Stomach (tissue), 9 donors: ENCODE measurements around the gene ZNF628. TPM values are rescaled to one million over a fixed set of nuclear protein-coding genes. Genes with fewer than 3 reads are reported as not detected.

Experiments
- DNase-seq, 2 donors: peaks; one replicate each; pipeline versions ENCODE4 v3.0.0 to v3.0.0-alpha.2; 2013 to 2019
- H3K27ac ChIP-seq, 5 donors: fragments of 200-600 bp in 4 of 5; sonication (generic) in 4 of 5; one replicate each; pipeline ENCODE4 v1.5.1; 2013 to 2019; ENCODE audit warnings: mild to moderate bottlenecking in 1 of 5, moderate library complexity in 1 of 5
- H3K27me3 ChIP-seq, 3 donors: fragments of 200-600 bp; sonication (generic); one replicate each; pipeline ENCODE4 v1.5.1; 2017 to 2019; ENCODE audit warnings: mixed run types in 1 of 3
- H3K36me3 ChIP-seq, 4 donors: fragments of 200-600 bp; sonication (generic); 1 replicate in 3 of 4; 2 replicates in 1 of 4; pipeline ENCODE4 v1.5.1; 2016 to 2019
- H3K4me1 ChIP-seq, 4 donors: fragments of 200-600 bp; sonication (generic); one replicate each; pipeline ENCODE4 v1.5.1; 2016 to 2019
- H3K4me3 ChIP-seq, 4 donors: fragments of 200-600 bp; sonication (generic) in 3 of 4; one replicate each; pipeline ENCODE4 v1.5.1; 2016 to 2019; ENCODE audit warnings: mild to moderate bottlenecking in 1 of 4
- H3K9me3 ChIP-seq, 4 donors: fragments of 200-600 bp; sonication (generic); one replicate each; pipeline ENCODE4 v1.5.1; 2016 to 2019
- EP300 ChIP-seq: sonication (generic); formaldehyde crosslinking; IDR thresholded peaks from one replicate; pipeline ENCODE4 v1.6.1; 2017; ENCODE audit warnings: antibody characterized with exemption
- POLR2A ChIP-seq, 4 donors: fragments of 450-650 bp; IDR thresholded peaks; one replicate each; pipeline ENCODE4 v1.6.1; 2016; ENCODE audit warnings: antibody characterized with exemption in 4 of 4, control low read depth in 2 of 4, mild to moderate bottlenecking in 1 of 4, moderate library complexity in 1 of 4
- POLR2AphosphoS5 ChIP-seq, 3 donors: sonication (generic); formaldehyde crosslinking; IDR thresholded peaks; one replicate each; pipeline ENCODE4 v1.6.1; 2016; ENCODE audit warnings: antibody characterized with exemption in 3 of 3
- WGBS, 5 donors: extraction: QIAGEN DNeasy Blood & Tissue Kit in 3 of 5; methylation state at CpG; one replicate each; pipeline versions ENCODE4 v1.1.5 to v1.1.7; 2013 to 2018; 5-methylcytosine and 5-hydroxymethylcytosine counted together
- intact Hi-C: fragments of 100-400 bp; cut with DNase I; formaldehyde crosslinking; loops from one replicate; pipeline ENCODE4 v1.15.1; 2023; ENCODE audit warnings: low total_unique reads
- polyA plus RNA-seq, 3 donors: library from polyadenylated mRNA; stranded (reverse); fragments of 200-250 nt; gene quantifications; one replicate each; pipeline ENCODE4 v1.2.3, GENCODE V29; 2013
- total RNA-seq, 5 donors: library from RNA; depleted of rRNA; stranded (reverse); fragments of >200 nt; gene quantifications; one replicate each; pipeline versions ENCODE4 v1.1.0 to v1.2.3, GENCODE V29; 2014 to 2016
- TF ChIP-seq, protein P1 (sequence below), 7 experiments: fragments of 450-650 bp in 4 of 7; fragments of 200-600 bp in 3 of 7; sonication (generic) in 3 of 7; IDR thresholded peaks; one replicate each; pipeline ENCODE4 v1.5.1; 2016 to 2019; ENCODE audit warnings: antibody characterized with exemption in 7 of 7, control low read depth in 2 of 7, mild to moderate bottlenecking in 1 of 7
- donor health status: healthy with polysubstance abuse.
- donor health status: Bipolar disorder and iron deficiency.
- donor health status: healthy.

Gene ZNF628
- total and polyA plus RNA-seq, 8 donors = 0.58 to 16.1 (median 5.0) TPM

- WGBS, 5 donors = 69 to 77% (median 74%) methylated on average over 15 to 16 of the region's 16 CpGs
- peak in 1 of 2 donors; percentile 20 for DNase-seq
- peaks cover 14 to 23% (median 20%) of the 10 kb centered on the region in 4 donors for H3K4me1 ChIP-seq
- no peaks in the 10 kb centered on the region for H3K36me3 ChIP-seq
- H3K27ac ChIP-seq = peak overlapping the region in 1 of 5 donors; percentile 14
- H3K4me3 ChIP-seq = no peak overlapping the region
- intact Hi-C loops = no loop called here
- no peaks in the 10 kb centered on the region for H3K27me3 ChIP-seq
- TF ChIP-seq POLR2AphosphoS5 (IDR thresholded peaks at IDR 0.05) (no peak), POLR2A (IDR thresholded peaks at IDR 0.05) (no peak), EP300 (no peak)
- TF ChIP-seq, protein P1, sequence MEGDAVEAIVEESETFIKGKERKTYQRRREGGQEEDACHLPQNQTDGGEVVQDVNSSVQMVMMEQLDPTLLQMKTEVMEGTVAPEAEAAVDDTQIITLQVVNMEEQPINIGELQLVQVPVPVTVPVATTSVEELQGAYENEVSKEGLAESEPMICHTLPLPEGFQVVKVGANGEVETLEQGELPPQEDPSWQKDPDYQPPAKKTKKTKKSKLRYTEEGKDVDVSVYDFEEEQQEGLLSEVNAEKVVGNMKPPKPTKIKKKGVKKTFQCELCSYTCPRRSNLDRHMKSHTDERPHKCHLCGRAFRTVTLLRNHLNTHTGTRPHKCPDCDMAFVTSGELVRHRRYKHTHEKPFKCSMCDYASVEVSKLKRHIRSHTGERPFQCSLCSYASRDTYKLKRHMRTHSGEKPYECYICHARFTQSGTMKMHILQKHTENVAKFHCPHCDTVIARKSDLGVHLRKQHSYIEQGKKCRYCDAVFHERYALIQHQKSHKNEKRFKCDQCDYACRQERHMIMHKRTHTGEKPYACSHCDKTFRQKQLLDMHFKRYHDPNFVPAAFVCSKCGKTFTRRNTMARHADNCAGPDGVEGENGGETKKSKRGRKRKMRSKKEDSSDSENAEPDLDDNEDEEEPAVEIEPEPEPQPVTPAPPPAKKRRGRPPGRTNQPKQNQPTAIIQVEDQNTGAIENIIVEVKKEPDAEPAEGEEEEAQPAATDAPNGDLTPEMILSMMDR (IDR thresholded peaks at IDR 0.05) = no peak
- H3K9me3 ChIP-seq = no peaks in the 10 kb centered on the region
Measured at GRCh38 chr19:55473225-55474012, 3.0 kb upstream of the ZNF628 start.

- Histone ChIP-seq H3K9me3 (no peaks in the 10 kb centered on the region), H3K27me3 (no peaks in the 10 kb centered on the region), H3K4me1 (peaks cover 14 to 30% (median 25%) of the 10 kb centered on the region in 4 donors), H3K4me3 (no peak overlapping the region), H3K36me3 (no peaks in the 10 kb centered on the region), H3K27ac (no peak overlapping the region)
- no peak for TF ChIP-seq POLR2AphosphoS5 (IDR thresholded peaks at IDR 0.05)
- TF ChIP-seq, protein P1 (IDR thresholded peaks at IDR 0.05) = no peak
- no peak for TF ChIP-seq EP300
- TF ChIP-seq POLR2A (IDR thresholded peaks at IDR 0.05) = no peak
- intact Hi-C loops = no loop called here
- 84 to 90% (median 86%) methylated on average over 14 to 19 of the region's 19 CpGs for WGBS, 5 donors
- peak in 1 of 2 donors; percentile 46 for DNase-seq
Measured at GRCh38 chr19:55474269-55475265, 1.9 kb upstream of the ZNF628 start.

GRCh38 chr19:55477905-55478304 is 1.5 kb downstream of the ZNF628 start:
- no peak overlapping the region for H3K27ac ChIP-seq
- peak overlapping the region in 2 of 4 donors; percentile 51 to 60 for H3K4me3 ChIP-seq
- intact Hi-C loops = no loop called here
- H3K4me1 ChIP-seq = peaks cover 14 to 30% (median 25%) of the 10 kb centered on the region in 4 donors
- peaks cover 6 to 27% (median 23%) of the 10 kb centered on the region in 4 donors for H3K36me3 ChIP-seq
- 82 to 87% (median 85%) methylated on average over 13 of the region's 13 CpGs for WGBS, 5 donors
- H3K9me3 ChIP-seq = no peaks in the 10 kb centered on the region
- DNase-seq = no peak
- no peaks in the 10 kb centered on the region for H3K27me3 ChIP-seq
- TF ChIP-seq, protein P1 (IDR thresholded peaks at IDR 0.05) = no peak
- TF ChIP-seq POLR2AphosphoS5 (IDR thresholded peaks at IDR 0.05) = no peak
- TF ChIP-seq EP300 = no peak
- no peak for TF ChIP-seq POLR2A (IDR thresholded peaks at IDR 0.05)

GRCh38 chr19:55478364-55478763 is 1.9 kb downstream of the ZNF628 start:
- H3K27me3 ChIP-seq = no peaks in the 10 kb centered on the region
- DNase-seq = no peak
- 86 to 89% (median 88%) methylated on average over 12 of the region's 12 CpGs for WGBS, 5 donors
- H3K9me3 ChIP-seq = no peaks in the 10 kb centered on the region
- peaks cover 10 to 31% (median 27%) of the 10 kb centered on the region in 4 donors for H3K36me3 ChIP-seq
- H3K27ac ChIP-seq = no peak overlapping the region
- peak overlapping the region in 1 of 4 donors; percentile 60 for H3K4me3 ChIP-seq
- no peak for TF ChIP-seq EP300
- no peak for TF ChIP-seq POLR2A (IDR thresholded peaks at IDR 0.05)
- TF ChIP-seq, protein P1 (IDR thresholded peaks at IDR 0.05) = no peak
- TF ChIP-seq POLR2AphosphoS5 (IDR thresholded peaks at IDR 0.05) = no peak
- peaks cover 14 to 31% (median 25%) of the 10 kb centered on the region in 4 donors for H3K4me1 ChIP-seq
- intact Hi-C loops = no loop called here
